Suprapubic skin (tissue), 4 donors: Measurements from ENCODE around the gene FGFR3.

ENCODE experiments used
- CTCF ChIP-seq, 2 donors: fragments of 200-600 bp in 1 of 2; fragments of 450-650 bp in 1 of 2; sonication (generic) in 1 of 2; IDR thresholded peaks; one replicate each; pipeline ENCODE4 v1.5.1; 2016 to 2019; ENCODE audit warnings: antibody characterized with exemption in 2 of 2, mild to moderate bottlenecking in 1 of 2, moderate library complexity in 1 of 2
- POLR2A ChIP-seq, 2 donors: fragments of 450-650 bp; IDR thresholded peaks; one replicate each; pipeline ENCODE4 v1.6.1; 2017; ENCODE audit warnings: antibody characterized with exemption in 2 of 2, mild to moderate bottlenecking in 2 of 2, moderate library complexity in 2 of 2
- POLR2AphosphoS5 ChIP-seq, 3 donors: sonication (generic); formaldehyde crosslinking; IDR thresholded peaks; one replicate each; pipeline ENCODE4 v1.6.1; 2017; ENCODE audit warnings: antibody characterized with exemption in 3 of 3

GRCh38 chr4:1852904-1853623, 60.0 kb downstream of the FGFR3 start:
- TF ChIP-seq CTCF (IDR thresholded peaks at IDR 0.05) (no peak), POLR2AphosphoS5 (IDR thresholded peaks at IDR 0.05) (no peak), POLR2A (IDR thresholded peaks at IDR 0.05) (no peak)
